ENCODE measurements around the gene SLC46A2. TPM values are rescaled to one million over a fixed set of nuclear protein-coding genes. Genes with fewer than 3 reads are reported as not detected.

The SLC46A2 gene
- total RNA-seq, 2 donors from 2014 or later = 0.78 TPM; not detected in 1

- Histone ChIP-seq H3K9me3 (no peaks in the 10 kb centered on the region), H3K27me3 (no peaks in the 10 kb centered on the region), H3K36me3 (replicated peaks in 1 of 2; ENCODE audit: insufficient read depth in 1 of 2, low read depth in 2 of 2) (no peaks in the 10 kb centered on the region), H3K4me3 (no peak overlapping the region), H3K27ac (no peak overlapping the region), H3K4me1 (no peaks in the 10 kb centered on the region)
- ATAC-seq = no peak
- TF ChIP-seq POLR2A (IDR thresholded peaks at IDR 0.05) = no peak
- DNase-seq = peak in 1 of 4 donors; percentile 49
- intact Hi-C loops (cut with DNase I) = no loop called here
- WGBS, 2 donors = 65 to 75% methylated on average over 4 of the region's 4 CpGs
Measured at GRCh38 chr9:112900488-112900887, 9.8 kb upstream of the SLC46A2 start.

- WGBS, 2 donors = 26 to 34% methylated on average over 6 of the region's 6 CpGs
- no peak overlapping the region for H3K27ac ChIP-seq
- H3K36me3 ChIP-seq (replicated peaks in 1 of 2; ENCODE audit: insufficient read depth in 1 of 2, low read depth in 2 of 2) = no peaks in the 10 kb centered on the region
- no peaks in the 10 kb centered on the region for H3K9me3 ChIP-seq
- ATAC-seq = no peak
- H3K4me1 ChIP-seq = no peaks in the 10 kb centered on the region
- H3K27me3 ChIP-seq = no peaks in the 10 kb centered on the region
- no peak for DNase-seq
- H3K4me3 ChIP-seq = no peak overlapping the region
- intact Hi-C loops (cut with DNase I) = no loop called here
- TF ChIP-seq, protein P1, sequence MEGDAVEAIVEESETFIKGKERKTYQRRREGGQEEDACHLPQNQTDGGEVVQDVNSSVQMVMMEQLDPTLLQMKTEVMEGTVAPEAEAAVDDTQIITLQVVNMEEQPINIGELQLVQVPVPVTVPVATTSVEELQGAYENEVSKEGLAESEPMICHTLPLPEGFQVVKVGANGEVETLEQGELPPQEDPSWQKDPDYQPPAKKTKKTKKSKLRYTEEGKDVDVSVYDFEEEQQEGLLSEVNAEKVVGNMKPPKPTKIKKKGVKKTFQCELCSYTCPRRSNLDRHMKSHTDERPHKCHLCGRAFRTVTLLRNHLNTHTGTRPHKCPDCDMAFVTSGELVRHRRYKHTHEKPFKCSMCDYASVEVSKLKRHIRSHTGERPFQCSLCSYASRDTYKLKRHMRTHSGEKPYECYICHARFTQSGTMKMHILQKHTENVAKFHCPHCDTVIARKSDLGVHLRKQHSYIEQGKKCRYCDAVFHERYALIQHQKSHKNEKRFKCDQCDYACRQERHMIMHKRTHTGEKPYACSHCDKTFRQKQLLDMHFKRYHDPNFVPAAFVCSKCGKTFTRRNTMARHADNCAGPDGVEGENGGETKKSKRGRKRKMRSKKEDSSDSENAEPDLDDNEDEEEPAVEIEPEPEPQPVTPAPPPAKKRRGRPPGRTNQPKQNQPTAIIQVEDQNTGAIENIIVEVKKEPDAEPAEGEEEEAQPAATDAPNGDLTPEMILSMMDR (IDR thresholded peaks at IDR 0.05) = no peak
- TF ChIP-seq POLR2A (IDR thresholded peaks at IDR 0.05) = no peak
Measured at GRCh38 chr9:112898872-112899311, 8.2 kb upstream of the SLC46A2 start.

- ATAC-seq (no peak), DNase-seq (no peak)
- H3K27ac ChIP-seq = no peak overlapping the region
- no peak for TF ChIP-seq POLR2A (IDR thresholded peaks at IDR 0.05)
- TF ChIP-seq, protein P1 (IDR thresholded peaks at IDR 0.05) = no peak
- no peaks in the 10 kb centered on the region for H3K27me3 ChIP-seq
- no peak overlapping the region for H3K4me3 ChIP-seq
- H3K36me3 ChIP-seq (replicated peaks in 1 of 2; ENCODE audit: insufficient read depth in 1 of 2, low read depth in 2 of 2) = no peaks in the 10 kb centered on the region
- H3K9me3 ChIP-seq = no peaks in the 10 kb centered on the region
- H3K4me1 ChIP-seq = no peaks in the 10 kb centered on the region
- WGBS, 2 donors = 38 to 39% methylated on average over 3 of the region's 3 CpGs
- intact Hi-C loops (cut with DNase I) = no loop called here
Measured at GRCh38 chr9:112896131-112896530, 5.5 kb upstream of the SLC46A2 start.

GRCh38 chr9:112894699-112895098, 4.0 kb upstream of the SLC46A2 start:
- intact Hi-C loops (cut with DNase I) = no loop called here
- TF ChIP-seq, protein P1 (IDR thresholded peaks at IDR 0.05) = no peak
- no peak for TF ChIP-seq POLR2A (IDR thresholded peaks at IDR 0.05)
- DNase-seq = peak in 1 of 4 donors; percentile 32
- 75 to 96% methylated on average over 1 of the region's 1 CpG for WGBS, 2 donors
- Histone ChIP-seq H3K27me3 (peaks cover 0 to 11% of the 10 kb centered on the region in 2 donors), H3K27ac (peak overlapping the region in 1 of 4 donors; percentile 66), H3K36me3 (replicated peaks in 1 of 2; ENCODE audit: insufficient read depth in 1 of 2, low read depth in 2 of 2) (no peaks in the 10 kb centered on the region), H3K4me1 (peaks cover 12% of the 10 kb centered on the region), H3K4me3 (no peak overlapping the region), H3K9me3 (no peaks in the 10 kb centered on the region)
- ATAC-seq = no peak

DNA sequence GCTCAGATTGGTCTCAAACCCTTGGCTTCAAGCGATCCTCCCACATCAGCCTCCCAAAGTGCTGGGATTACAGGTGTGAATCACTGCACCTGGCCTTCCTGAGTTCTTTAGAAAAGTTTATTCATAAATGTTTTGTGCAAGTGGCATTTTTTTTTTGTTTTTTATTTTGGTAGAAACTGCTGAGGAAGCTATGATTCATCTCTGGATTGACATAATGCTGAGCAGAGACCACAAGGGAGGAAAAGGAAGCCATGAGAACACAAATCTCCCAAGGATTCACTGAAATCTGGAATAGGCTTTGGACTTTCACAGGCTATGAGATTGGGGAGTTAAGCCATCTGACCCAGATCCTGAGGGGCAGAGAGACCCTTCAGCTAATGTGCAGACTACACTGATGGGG, 3.4 kb upstream of the SLC46A2 start:
- intact Hi-C loops (cut with DNase I) = no loop called here

More for the DNA sequence above, 3.4 kb upstream of the SLC46A2 start:
- Histone ChIP-seq H3K4me3 (no peak overlapping the region), H3K36me3 (replicated peaks in 1 of 2; ENCODE audit: insufficient read depth in 1 of 2, low read depth in 2 of 2) (no peaks in the 10 kb centered on the region), H3K27ac (peak overlapping the region in 1 of 4 donors; percentile 66), H3K9me3 (no peaks in the 10 kb centered on the region), H3K4me1 (peaks cover 12% of the 10 kb centered on the region), H3K27me3 (peaks cover 0 to 11% of the 10 kb centered on the region in 2 donors)
- ATAC-seq (no peak), DNase-seq (no peak)
- TF ChIP-seq POLR2A (IDR thresholded peaks at IDR 0.05) = no peak
- TF ChIP-seq, protein P1 (IDR thresholded peaks at IDR 0.05) = no peak
- WGBS, 2 donors = 89 to 95% methylated on average over 1 of the region's 1 CpG
